ENCODE results near the gene PCK2. TPM values are rescaled to one million over a fixed set of nuclear protein-coding genes. Genes with fewer than 3 reads are reported as not detected.

The PCK2 gene
- total and polyA plus RNA-seq, 2 experiments from 2014 or later: 68.7 to 88.8 TPM

- no peak overlapping the region for H3K4me2 ChIP-seq
- no peak for DNase-seq (ENCODE audit: low spot score)
- H3K9me3 ChIP-seq (ENCODE audit: low read depth): no peaks in the 10 kb centered on the region
- H3K4me3 ChIP-seq: no peak overlapping the region
- H3K27me3 ChIP-seq: peaks cover 4% of the 10 kb centered on the region
- no peaks in the 10 kb centered on the region for H3K9me2 ChIP-seq (replicated peaks; ENCODE audit: insufficient read depth)
- H3K79me2 ChIP-seq: no peaks in the 10 kb centered on the region
- H4K20me1 ChIP-seq (ENCODE audit: insufficient read depth, poor library complexity, severe bottlenecking): no peaks in the 10 kb centered on the region
- H3K27ac ChIP-seq: no peak overlapping the region
- H3K36me3 ChIP-seq (replicated peaks; ENCODE audit: insufficient read depth, low read depth): no peaks in the 10 kb centered on the region
- TF ChIP-seq CTCF (IDR thresholded peaks at IDR 0.05; ENCODE audit: poor library complexity): no peak
- no peak for TF ChIP-seq EZH2phosphoT487 (IDR thresholded peaks at IDR 0.05; ENCODE audit: low read depth, severe bottlenecking, unreplicated experiment)
- 95% methylated on average over 5 of the region's 5 CpGs for WGBS (ENCODE audit: low lambda C conversion rate, missing lambda C conversion rate)
- peaks cover 3% of the 10 kb centered on the region for H3K4me1 ChIP-seq (ENCODE audit: insufficient read depth)
- H2AFZ ChIP-seq: no peak overlapping the region
These were observed 11.6 kb upstream of the PCK2 start for GRCh38 chr14:24082411-24083080.

GRCh38 chr14:24083462-24083861, 10.6 kb upstream of the PCK2 start:
- Histone ChIP-seq H3K4me1 (ENCODE audit: insufficient read depth) (peaks cover 3% of the 10 kb centered on the region), H3K4me3 (no peak overlapping the region), H3K79me2 (no peaks in the 10 kb centered on the region), H3K9me3 (ENCODE audit: low read depth) (no peaks in the 10 kb centered on the region), H4K20me1 (ENCODE audit: insufficient read depth, poor library complexity, severe bottlenecking) (no peaks in the 10 kb centered on the region), H3K27me3 (peaks cover 4% of the 10 kb centered on the region), H3K9me2 (replicated peaks; ENCODE audit: insufficient read depth) (no peaks in the 10 kb centered on the region), H3K27ac (no peak overlapping the region), H3K4me2 (no peak overlapping the region), H2AFZ (no peak overlapping the region), H3K36me3 (replicated peaks; ENCODE audit: insufficient read depth, low read depth) (no peaks in the 10 kb centered on the region)
- WGBS (ENCODE audit: low lambda C conversion rate, missing lambda C conversion rate): 88% methylated on average over 3 of the region's 3 CpGs
- TF ChIP-seq EZH2 (IDR thresholded peaks at IDR 0.05; ENCODE audit: borderline replicate concordance) (no peak), EZH2phosphoT487 (IDR thresholded peaks at IDR 0.05; ENCODE audit: low read depth, severe bottlenecking, unreplicated experiment) (no peak), CTCF (IDR thresholded peaks at IDR 0.05; ENCODE audit: poor library complexity) (no peak)
- DNase-seq (ENCODE audit: low spot score): no peak

GRCh38 chr14:24084440-24084839, 9.7 kb upstream of the PCK2 start:
- Histone ChIP-seq H3K4me3 (no peak overlapping the region), H4K20me1 (ENCODE audit: insufficient read depth, poor library complexity, severe bottlenecking) (no peaks in the 10 kb centered on the region), H3K27ac (no peak overlapping the region), H3K36me3 (replicated peaks; ENCODE audit: insufficient read depth, low read depth) (no peaks in the 10 kb centered on the region), H3K79me2 (no peaks in the 10 kb centered on the region), H3K27me3 (peaks cover 2% of the 10 kb centered on the region), H3K4me1 (ENCODE audit: insufficient read depth) (peaks cover 3% of the 10 kb centered on the region), H3K4me2 (no peak overlapping the region), H2AFZ (no peak overlapping the region), H3K9me3 (ENCODE audit: low read depth) (no peaks in the 10 kb centered on the region), H3K9me2 (replicated peaks; ENCODE audit: insufficient read depth) (no peaks in the 10 kb centered on the region)
- no peak for DNase-seq (ENCODE audit: low spot score)
- WGBS (ENCODE audit: low lambda C conversion rate, missing lambda C conversion rate): 97% methylated on average over 2 of the region's 2 CpGs
- no peak for TF ChIP-seq CTCF (IDR thresholded peaks at IDR 0.05; ENCODE audit: poor library complexity)
- no peak for TF ChIP-seq EZH2phosphoT487 (IDR thresholded peaks at IDR 0.05; ENCODE audit: low read depth, severe bottlenecking, unreplicated experiment)
- no peak for TF ChIP-seq EZH2 (IDR thresholded peaks at IDR 0.05; ENCODE audit: borderline replicate concordance)
